HG02840 (cell line): ENCODE data around the gene TSSC4.
A peak's percentile ranks its signal among the peaks of the same experiment; 100 is the strongest.

Source experiments
- ATAC-seq: cut with Tn5 transposase; IDR thresholded peaks from one replicate; pipeline ENCODE4 v1.9.1; 2021; ENCODE audit warnings: mild to moderate bottlenecking, moderate library complexity, moderate number of reproducible peaks; ENCODE audit not compliant: unreplicated experiment, low FRiP score

TSSC4 gene

DNA sequence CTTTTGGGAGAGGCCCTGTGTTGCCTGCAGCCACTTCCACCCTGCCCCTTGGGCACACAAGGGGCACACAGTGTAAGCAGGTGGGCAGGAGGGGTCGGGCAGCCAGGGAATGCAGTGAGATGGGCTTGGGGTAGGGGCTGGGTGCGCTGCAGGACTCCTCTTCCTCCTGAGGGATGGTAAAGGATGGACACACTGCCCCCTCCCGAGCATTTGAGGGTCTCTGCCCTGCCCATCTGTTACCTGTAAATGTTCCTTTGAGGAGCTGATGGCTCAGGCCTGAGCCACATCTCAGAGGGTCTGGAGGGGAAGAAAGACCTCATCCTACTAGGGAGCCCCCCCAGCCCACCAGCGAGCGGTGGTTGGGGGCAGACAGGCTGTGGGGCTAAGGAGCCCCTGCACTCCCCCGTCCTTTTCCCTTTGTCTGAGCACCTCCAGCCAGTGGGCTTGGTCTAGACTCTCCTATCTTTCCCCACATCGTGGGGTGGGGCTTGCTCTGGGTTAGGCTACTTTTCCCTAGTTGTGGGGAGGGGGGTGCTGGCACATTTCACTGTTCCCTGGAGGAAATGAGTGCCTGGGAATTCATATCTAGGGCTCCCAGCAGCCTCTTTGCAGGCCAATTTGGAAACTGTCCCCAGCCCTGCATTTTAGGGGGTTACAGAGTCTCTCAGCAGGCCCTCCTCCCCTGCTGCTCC is 1.7 kb upstream of the TSSC4 start:
- ATAC-seq: no peak

DNA sequence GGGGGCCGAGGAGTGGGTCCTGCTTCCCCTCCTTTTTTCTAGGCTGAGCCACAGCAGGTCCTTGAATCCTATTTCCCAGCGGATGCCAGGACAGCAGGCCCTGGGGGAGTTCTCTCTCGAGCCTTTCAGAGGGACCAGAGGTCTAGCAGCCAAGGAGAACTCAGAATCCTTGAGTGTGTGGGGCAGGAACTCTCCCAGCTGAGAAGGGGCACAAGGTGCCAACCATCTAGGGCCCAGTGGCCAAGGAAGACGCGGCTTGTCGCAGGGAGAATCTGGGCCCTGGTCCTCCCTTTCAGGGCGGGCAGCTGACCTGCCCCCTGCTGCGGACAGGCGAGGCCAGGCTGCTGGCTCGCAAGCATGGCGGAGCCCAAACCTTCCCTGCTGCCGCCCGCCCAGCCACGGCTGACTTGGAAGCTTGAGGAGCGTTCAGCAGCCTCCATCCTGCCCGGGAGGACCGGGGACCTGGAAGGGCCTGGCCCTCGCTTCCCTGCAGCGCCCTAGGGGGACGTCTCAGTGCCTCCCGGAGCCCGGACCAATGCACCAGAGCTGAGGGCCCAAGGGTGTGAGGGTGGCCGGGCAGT is 972 bp upstream of the TSSC4 start:
- peak; percentile 6 for ATAC-seq

DNA sequence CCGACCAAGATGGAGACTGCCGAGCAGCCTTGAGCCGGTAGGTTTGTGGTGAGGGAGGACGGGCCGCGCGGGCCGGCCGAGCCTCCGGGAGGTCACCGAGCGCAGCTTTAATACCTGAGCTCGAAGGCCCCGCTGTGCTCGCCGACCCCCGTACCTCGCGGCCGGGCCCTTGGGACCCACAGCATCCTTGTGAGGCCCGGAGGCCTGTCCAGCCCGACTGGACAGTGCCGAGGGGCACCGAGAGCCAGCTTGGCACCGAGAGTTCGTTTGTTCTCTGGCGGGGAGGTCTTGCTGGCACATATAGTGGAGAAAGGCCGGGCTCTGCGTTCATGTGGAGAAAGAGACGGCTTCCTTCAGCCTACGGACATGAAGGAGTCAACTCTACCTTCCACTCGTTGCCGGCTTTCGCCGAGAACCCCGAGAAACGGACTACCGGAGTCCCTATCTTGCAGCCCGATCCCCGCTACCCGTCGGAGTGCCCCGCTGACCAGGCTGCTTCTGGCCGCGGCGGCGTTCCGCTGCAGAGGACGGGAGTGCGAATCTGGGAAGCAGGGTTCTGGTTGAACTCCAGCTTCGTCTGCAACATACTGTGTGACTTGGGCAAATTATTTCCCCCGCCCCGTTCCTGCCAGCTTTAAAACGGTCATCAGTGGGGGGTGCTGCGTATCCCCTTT is 349 bp downstream of the TSSC4 start:
- peak; percentile 4 for ATAC-seq

DNA sequence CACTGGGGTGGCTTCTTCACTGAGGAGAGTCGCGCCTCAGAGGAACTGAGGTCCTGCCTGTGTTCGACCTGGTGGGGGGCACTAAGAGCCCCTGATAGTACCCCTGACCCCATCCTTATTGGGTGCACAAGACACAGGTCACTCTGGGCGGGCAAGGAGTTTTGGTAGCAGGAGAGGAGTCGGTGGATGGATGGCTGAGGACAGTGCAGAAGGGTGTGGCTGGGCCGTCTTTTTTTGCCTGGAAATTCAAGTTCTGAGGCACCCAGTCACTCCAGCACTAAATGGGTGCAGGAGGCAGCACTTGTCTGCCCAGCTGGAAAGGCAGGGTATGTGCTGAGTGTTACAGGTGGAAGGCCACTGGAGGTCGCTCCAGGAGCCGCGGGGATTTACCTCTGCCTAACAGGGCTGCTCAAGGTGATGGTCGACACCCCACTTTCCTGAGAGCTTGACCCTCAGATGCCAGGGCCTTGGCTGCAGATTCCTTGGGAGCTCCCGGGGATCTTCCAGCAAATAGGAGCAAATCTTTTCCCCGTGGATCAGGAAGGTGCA is 960 bp downstream of the TSSC4 start:
- no peak for ATAC-seq

DNA sequence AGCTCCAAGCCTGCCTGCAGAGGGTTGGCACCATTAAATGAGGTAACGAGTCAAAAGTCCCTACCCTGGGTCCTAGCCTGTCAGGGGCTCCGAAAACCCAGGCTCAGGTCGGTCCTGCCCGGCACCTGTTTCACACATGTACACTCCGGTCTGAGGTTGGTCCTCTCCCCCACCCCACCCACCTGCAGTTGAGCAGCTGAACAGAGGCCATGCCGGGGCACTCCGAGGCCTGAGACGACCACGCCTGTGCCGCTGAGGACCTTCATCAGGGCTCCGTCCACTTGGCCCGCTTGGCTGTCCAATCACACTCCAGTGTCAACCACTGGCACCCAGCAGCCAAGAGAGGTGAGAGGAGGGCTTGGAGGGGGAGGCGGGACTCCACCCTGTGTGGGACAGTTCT is 1.6 kb downstream of the TSSC4 start:
- no peak for ATAC-seq

DNA sequence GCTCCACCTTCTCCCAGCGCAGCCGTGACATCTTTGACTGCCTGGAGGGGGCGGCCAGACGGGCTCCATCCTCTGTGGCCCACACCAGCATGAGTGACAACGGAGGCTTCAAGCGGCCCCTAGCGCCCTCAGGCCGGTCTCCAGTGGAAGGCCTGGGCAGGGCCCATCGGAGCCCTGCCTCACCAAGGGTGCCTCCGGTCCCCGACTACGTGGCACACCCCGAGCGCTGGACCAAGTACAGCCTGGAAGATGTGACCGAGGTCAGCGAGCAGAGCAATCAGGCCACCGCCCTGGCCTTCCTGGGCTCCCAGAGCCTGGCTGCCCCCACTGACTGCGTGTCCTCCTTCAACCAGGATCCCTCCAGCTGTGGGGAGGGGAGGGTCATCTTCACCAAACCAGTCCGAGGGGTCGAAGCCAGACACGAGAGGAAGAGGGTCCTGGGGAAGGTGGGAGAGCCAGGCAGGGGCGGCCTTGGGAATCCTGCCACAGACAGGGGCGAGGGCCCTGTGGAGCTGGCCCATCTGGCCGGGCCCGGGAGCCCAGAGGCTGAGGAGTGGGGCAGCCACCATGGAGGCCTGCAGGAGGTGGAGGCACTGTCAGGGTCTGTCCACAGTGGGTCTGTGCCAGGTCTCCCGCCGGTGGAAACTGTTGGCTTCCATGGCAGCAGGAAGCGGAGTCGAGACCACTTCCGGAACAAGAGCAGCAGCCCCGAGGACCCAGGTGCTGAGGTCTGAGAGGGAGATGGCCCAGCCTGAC is 2.5 kb downstream of the TSSC4 start:
- ATAC-seq: no peak

DNA sequence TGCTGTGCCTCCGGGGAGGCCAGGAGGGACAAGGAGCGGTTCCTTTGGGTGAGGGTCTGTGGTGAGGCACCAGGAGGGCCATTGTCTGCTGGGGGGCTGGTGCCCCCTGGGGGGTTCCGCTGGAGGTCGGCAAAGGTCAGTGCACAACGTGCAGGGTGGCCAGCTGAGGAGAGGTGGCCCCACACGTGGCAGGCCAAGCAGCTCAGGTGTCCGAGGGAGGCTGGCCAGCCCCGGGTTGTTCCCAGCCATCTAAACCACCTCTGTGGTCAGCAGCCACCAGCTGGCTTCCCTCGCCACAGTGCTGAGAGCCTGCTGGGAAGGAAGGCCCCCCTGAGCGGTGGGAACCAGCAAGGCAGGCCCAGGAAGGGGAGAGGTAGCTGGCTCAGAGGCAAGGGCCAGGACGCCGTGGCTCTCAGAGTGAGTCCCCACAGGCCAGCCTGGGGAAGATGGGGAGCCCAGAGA is 4.2 kb downstream of the TSSC4 start:
- no peak for ATAC-seq

DNA sequence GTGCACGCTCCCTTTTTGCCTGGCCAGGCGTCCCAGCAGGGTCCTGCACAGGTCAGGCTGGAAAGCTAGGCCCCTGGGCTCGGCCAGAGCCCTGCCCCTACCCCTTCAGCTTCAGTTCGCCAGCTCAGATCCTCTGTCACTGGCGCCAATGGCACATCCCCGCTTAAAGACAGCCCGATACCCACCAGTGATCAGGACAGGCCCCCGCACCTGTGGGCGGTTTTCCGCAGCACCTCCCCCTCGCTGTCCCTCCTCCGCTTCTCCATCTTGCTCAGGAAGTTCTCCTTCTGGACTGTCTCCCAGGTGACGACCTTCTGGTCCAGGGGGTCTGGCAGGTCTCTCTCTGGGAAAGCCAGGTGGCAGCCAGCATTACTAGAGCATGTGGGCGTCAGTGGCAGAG is 5.9 kb downstream of the TSSC4 start:
- no peak for ATAC-seq

DNA sequence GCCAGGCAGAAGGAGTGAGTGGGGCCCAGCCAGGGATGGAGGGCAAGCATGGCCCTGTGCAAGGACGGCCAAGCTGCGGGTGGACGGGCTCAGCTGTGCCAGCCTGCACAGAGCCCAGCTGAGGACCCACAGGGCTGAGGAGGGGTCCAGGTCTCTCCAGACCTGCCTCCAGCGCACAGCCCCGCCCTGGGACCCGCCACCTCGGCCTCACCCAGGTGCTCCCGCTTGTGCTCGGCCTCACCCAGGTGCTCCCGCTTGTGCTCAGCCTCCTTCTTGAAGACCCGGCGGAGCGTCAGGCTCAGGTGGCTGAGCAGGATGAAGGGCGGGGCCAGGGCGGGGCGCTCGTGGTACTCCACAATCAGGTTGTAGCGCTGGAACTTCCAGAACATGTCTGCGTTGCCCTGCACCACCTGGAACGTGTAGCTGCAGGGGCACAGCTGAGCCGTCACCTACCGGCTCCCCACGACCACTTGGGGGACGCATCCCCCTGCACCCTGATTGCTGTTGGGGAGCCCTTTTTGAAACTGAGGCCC is 6.4 kb downstream of the TSSC4 start:
- ATAC-seq: no peak

DNA sequence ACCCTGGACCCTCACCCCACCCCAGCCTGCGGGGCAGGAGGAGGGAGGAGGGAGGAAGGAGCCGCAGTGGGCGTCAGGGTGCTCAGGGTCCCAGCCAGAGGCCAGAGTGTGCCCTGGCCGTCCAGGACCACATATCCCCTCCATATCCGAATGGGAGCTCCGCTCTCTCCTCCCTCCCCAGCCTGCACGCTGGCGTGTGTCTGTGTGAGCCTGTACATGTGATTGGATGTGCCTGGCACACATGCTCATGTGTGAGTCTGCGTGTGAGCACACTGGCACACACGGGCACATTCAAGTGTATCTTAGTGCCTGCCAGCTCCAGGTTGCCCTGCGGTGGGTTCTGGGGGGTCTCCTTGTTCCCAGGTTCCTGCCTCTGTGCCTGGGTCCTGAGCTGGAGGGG is 8.1 kb downstream of the TSSC4 start:
- ATAC-seq: no peak

DNA sequence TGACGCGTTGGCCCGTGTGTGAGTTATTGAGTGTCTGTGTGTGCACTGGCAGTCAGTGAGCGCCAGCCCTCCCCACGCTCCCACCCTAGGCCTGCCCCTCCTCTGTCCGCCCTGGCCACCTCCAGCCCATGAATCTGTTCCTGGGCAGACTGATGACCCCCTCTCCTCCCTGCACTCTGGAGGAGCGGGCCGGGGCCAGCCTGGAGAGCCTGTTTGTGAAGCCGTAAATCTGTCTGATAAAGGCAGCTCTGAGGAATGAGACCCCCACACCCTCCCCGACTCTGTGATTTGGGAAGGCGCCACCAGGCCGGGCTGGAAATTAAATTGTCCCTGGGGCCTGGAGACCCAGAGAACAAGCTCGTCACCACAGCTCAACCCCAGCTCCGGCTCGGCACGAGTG is 8.6 kb downstream of the TSSC4 start:
- ATAC-seq: no peak

DNA sequence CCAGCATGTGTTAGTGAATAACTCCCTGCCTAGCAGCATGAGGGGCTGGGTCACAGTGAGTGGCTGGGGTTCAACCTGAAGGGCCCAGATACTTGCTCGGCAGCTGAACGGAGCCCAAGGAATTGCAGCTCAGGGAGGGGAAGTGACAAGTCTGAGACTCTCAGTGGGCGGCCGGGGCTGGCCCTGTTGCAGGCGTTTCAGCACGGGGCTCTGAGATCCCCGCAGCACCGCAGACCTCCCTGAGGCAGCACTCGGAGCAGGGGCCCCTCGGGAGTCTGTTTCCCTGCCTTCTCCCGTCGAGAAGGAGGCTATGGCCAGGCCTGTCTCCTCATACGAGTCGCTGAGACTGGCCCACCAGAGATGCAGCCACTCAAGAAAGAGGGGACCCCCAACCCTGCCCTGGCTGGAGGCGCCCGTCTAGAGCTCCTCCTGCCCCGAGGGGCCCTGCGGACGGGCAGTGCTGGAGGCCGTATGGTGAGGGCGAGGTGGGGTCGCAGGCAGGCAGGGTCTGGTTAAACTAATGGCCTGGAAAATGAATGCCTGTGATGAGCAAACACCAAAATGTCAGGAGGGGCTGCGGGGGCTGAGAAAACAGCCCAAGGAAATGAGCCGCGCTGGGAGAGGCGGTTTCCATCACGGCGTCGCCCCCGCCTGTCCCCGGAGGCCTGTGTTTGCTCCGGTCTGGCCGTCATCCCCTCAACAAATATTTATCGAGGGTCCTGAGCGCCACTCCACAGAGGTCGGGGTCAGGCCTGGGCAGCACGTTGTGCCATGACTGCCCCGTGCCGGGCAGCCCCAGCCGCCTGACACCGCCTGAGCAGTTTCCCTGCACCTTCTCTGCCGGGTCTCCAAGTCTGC is 9.3 kb downstream of the TSSC4 start:
- ATAC-seq: no peak

DNA sequence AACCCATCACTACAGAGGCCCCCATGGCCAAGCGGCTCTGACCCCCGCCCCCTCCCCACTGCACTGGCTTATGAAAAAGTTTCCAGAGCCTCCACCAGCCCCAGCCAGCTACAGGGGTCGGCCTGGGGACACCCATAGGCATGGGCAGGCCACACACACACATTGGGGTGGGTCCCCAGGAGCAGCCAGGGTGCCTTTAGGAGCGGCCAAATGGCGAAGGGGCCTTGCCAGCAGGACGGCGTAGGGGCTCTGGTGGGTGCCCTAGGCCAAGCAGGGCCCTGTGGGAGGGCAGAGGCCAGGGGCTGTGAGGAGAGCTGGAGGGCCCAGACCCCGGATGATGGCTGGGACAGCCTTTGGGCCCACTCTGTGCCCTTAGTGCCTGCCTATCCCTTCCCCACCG is 10.1 kb downstream of the TSSC4 start:
- no peak for ATAC-seq

DNA sequence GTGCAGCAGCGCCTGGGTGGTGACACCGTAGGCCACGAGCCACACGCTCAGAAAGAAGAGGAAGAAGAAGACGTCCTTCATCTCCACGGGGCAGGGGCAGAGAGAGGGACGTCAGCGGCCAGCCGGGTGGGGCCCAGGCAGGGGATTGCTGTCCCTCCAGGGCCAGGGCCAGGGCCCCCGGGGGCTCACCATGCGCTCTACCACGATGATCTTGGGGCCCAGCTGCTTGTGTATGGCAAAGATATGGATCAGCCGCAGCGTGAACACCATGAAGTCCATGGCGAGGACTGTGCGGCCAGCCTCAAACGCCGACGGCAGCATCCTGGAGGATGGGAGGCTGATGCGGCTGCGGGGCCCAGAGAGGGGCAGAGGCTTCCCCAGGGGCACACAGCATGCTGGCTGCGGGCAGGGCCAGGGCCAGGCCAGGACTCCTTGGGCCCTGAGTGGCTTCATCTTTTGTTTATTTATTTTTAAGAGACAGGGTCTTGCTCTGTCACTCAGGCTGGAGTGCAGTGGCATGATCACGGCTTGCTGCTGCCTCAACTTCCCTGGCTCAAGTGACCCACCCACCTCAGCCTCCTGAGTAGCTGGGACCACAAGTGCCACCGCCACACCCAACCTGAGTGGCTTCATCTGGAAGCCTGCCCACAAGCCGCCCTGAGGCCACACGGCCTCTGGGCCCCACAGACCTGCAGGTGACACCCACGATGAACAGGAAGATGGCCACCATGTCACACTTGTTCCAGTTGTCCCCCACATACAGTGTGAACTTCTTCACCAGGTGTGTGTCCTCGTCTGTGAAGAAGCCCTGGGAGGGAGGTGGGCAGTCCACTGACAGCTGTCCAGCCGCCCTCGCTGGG is 11.1 kb downstream of the TSSC4 start:
- ATAC-seq: no peak

DNA sequence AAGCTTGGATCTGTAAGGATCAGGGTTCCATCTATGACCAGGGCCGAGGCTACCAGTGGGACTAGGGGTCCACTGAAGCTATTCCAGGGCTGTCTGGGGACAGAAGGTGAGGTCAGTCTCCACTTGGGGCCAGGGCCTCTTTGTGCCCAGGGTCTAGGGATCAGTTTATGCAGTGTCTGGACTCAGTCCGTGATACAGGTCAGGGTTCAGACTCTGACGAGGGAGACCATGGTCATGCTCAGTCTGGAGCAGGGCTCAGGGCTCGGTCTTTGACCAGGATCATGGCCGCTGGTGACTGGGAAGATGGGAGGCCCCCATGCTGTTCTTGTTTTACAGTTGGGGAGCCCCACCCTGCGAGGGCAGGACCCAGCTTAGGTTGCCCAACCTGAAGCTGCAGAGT is 11.8 kb downstream of the TSSC4 start:
- no peak for ATAC-seq

DNA sequence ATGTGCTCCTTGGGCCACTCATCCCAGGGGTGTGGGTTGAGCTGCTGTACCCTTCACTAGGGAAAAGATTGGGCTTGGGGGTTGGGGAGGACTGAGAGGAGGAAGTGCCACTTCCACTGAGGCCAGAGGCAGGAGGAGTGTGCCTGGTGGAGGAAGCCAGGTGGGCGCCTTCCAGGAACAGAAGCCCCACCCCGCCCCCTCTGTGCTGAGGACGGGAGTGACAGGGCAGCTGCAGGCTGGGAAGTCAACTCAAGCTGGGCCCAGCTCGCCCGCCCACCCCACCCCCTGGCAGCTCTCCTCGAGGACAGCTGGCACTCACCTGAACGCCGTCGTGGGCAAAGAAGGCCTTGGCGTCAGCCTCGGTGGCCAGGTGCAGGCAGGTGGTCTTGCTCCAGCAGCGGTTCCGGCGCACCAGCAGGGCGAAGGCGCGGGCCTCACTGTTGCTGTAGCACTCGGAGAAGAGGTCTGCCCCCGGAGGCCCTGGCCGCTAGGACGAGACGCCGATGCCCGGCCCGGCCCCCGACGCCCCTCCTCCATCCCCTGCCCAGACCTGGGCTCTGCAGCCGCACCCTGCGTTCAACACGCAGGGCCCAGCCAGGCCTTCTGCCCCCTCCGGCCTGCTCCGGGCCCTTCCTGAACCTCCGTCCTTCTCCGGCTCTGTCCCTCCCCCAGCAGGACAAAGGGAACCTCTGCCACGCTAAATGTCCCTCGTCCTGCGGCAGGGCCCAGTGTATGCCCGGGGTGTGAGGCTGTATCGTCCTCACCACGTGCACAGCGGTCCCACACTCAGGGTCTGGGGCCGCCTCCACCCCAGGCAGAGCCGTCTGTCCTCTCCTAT is 13.4 kb downstream of the TSSC4 start:
- no peak for ATAC-seq

DNA sequence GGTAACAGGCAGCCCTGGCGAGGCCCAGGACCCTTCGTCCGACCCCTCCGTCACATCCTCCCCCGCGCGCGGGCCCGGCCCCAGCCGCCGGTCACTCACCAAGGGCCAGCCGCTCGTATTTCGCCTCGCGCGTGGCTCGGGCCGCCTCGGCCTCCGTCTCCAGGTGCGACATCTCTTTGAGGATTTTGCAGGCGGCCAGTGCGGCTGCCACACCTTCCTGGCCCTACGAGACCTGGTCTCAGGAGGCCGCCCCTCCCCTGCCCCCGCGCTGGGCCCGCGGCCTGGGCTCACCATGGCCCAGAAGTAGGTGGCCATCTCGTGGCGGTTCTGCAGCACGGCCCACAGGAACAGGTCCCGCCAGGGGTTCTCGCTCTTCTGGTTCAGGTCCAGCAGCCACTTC is 14.1 kb downstream of the TSSC4 start:
- ATAC-seq: no peak

DNA sequence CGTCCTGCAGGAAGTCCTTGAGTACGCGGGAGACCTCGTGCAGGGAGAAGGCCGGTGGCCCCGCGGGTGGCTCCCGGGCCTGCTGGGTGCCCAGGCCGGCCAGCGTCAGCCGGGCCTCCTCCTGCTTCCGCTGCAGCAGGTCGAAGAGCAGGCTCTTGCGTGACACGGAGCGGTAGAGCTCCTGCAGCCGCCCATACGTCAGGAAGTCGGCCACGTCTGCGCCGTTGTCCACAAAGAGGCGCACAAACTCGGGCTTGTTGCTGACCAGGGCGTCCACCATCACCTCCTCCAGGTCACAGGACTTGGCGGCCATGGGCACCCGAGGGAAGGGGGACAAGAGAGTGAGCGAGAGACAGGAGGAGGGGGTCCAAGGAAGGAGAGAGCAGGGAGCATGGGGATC is 14.6 kb downstream of the TSSC4 start:
- ATAC-seq: no peak
